Measurements from ENCODE around the gene ZNF154.
"Not testable (repeated sequence)": the region's sequence is repeated elsewhere in the genome, so short reads cannot be mapped to it uniquely, and the experiment has no call there.

DNA sequence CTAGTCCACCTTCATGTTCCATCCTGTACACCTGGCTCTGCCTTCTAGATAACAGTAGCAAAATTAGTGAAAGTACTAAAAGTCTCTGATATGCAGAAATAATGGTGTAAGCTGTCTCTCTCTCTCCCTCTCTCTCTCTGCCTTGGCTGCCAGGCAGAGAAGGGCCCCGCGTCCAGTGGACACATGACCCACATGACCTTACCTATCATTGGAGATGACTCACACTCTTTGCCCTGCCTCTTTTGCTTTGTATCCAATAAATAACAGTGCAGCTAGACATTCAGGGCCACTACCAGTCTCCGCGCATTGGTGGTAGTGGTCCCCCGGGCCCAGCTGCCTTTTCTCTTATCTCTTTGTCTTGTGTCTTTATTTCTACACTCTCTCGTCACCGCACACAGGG, 29.8 kb upstream of the ZNF154 start:
- TF ChIP-seq, protein P1, sequence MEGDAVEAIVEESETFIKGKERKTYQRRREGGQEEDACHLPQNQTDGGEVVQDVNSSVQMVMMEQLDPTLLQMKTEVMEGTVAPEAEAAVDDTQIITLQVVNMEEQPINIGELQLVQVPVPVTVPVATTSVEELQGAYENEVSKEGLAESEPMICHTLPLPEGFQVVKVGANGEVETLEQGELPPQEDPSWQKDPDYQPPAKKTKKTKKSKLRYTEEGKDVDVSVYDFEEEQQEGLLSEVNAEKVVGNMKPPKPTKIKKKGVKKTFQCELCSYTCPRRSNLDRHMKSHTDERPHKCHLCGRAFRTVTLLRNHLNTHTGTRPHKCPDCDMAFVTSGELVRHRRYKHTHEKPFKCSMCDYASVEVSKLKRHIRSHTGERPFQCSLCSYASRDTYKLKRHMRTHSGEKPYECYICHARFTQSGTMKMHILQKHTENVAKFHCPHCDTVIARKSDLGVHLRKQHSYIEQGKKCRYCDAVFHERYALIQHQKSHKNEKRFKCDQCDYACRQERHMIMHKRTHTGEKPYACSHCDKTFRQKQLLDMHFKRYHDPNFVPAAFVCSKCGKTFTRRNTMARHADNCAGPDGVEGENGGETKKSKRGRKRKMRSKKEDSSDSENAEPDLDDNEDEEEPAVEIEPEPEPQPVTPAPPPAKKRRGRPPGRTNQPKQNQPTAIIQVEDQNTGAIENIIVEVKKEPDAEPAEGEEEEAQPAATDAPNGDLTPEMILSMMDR (IDR thresholded peaks at IDR 0.05) = not testable (repeated sequence)
- TF ChIP-seq ZFX (IDR thresholded peaks at IDR 0.05; ENCODE audit: borderline replicate concordance) = not testable (repeated sequence)

Measured in 22Rv1 (cell line).